ENCODE data around the gene CDC42EP5. TPM values are rescaled to one million over a fixed set of nuclear protein-coding genes. Genes with fewer than 3 reads are reported as not detected.
"Not testable (repeated sequence)": the region's sequence is repeated elsewhere in the genome, so short reads cannot be mapped to it uniquely, and the experiment has no call there.

CDC42EP5 gene
- total and polyA plus RNA-seq, 10 of the 15 experiments (the other 5 are each of a cell fraction or from before 2014, with no cell fraction given), result 0.42 to 1.8 (median 1.4) TPM; not detected in 6

DNA sequence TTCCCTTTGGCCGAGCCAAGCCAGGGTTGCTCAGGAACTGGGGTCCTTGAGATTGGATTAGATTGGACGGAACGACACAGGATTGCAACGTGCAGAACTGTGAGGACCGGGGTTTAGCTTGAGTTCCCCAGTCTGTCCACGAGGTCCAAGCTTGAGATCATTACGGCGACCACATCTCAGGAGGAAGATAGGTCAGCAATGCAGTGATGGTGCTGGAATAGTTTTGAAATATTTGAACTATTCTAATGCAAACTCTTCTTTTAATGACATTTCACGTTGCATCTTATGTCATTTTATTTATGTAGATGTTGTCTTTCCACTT is 25.3 kb upstream of the CDC42EP5 start:
- H3K4me3 ChIP-seq; H3K4me2 ChIP-seq (ENCODE audit: control insufficient read depth, insufficient read depth); intact Hi-C loops (cut with micrococcal nuclease; ENCODE audit: unreplicated experiment); CTCF ChIA-PET; in situ Hi-C loops (cut with MboI); RAD21 ChIA-PET (ENCODE audit: unreplicated experiment); DNase-seq (ENCODE audit: low read depth, low spot score); H2AFZ ChIP-seq (ENCODE audit: control insufficient read depth, low read depth, low read length); H3K79me2 ChIP-seq (ENCODE audit: control insufficient read depth, insufficient read depth, low read length); BruUV-seq (replicated peaks); H4K20me1 ChIP-seq (ENCODE audit: control insufficient read depth, insufficient read depth); FAIRE-seq; H3K9ac ChIP-seq (ENCODE audit: control insufficient read depth, insufficient read depth, low read length); H3K27me3 ChIP-seq (replicated peaks in 1 of 2; ENCODE audit: control insufficient read depth in 2 of 2, insufficient read depth in 2 of 2, low read length in 1 of 2); H3K4me1 ChIP-seq (ENCODE audit: control insufficient read depth, insufficient read depth, low read length); H3K36me3 ChIP-seq (ENCODE audit: control insufficient read depth in 2 of 2, insufficient read depth in 2 of 2, low read length in 1 of 2); H3K9me3 ChIP-seq (replicated peaks; ENCODE audit: control insufficient read depth, insufficient read depth, low read length); POLR2A ChIA-PET; H3K27ac ChIP-seq (ENCODE audit: control insufficient read depth, insufficient read depth): not testable (repeated sequence)
- 38% methylated on average over 8 of the region's 9 CpGs for WGBS (ENCODE audit: insufficient coverage, insufficient replicate concordance, low lambda C conversion rate, missing lambda C conversion rate)
- peak; percentile 65 for ATAC-seq
- SMC1A ChIA-PET (ENCODE audit: uncharacterized antibody, unreplicated experiment), result interaction anchor here (1.6 kb wide), 1 partner anchor 175 kb away, joined by 3 read pairs; no protein-coding TSS in a partner anchor

DNA sequence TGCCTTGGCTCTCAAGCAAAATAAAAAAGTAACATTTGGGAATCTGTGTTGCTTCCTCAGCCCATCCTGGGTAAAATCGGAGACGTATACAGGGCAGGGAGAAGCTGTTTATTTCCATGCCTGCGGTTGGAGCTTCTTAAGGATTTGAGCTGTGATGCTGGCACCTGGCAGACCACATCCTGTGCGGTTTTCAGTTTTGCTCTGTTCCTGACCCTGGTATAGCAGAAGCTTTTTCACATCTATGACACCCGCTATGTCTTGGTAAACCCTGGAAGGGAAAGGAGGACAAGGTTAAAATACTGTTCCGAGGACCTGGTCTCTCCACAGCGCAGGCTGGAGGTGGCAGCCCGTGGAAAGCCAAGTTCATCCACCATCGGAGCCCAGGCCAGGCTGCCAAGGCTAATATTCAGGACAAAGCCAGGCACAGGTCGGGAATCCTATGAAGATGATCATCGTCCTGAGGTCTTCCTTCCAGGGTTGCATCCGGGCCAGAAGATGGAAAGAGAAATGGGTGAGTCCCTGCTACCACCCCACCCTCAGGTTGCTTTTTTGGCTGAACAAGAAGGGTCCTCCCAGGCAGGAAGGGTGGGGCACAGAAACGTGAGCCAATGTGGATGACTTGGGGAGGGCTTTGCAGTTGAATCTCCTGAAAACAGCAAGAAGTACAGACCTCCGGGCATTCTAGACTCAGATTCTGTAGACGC is 24.8 kb upstream of the CDC42EP5 start:
- in situ Hi-C loops (cut with MboI); H3K79me2 ChIP-seq (ENCODE audit: control insufficient read depth, insufficient read depth, low read length); H3K4me3 ChIP-seq; POLR2A ChIA-PET; SMC1A ChIA-PET (ENCODE audit: uncharacterized antibody, unreplicated experiment); H3K4me2 ChIP-seq (ENCODE audit: control insufficient read depth, insufficient read depth); H3K27ac ChIP-seq (ENCODE audit: control insufficient read depth, insufficient read depth); RAD21 ChIA-PET (ENCODE audit: unreplicated experiment); intact Hi-C loops (cut with micrococcal nuclease; ENCODE audit: unreplicated experiment); H3K27me3 ChIP-seq (replicated peaks in 1 of 2; ENCODE audit: control insufficient read depth in 2 of 2, insufficient read depth in 2 of 2, low read length in 1 of 2); H3K4me1 ChIP-seq (ENCODE audit: control insufficient read depth, insufficient read depth, low read length); H3K9me3 ChIP-seq (replicated peaks; ENCODE audit: control insufficient read depth, insufficient read depth, low read length); CTCF ChIA-PET; H4K20me1 ChIP-seq (ENCODE audit: control insufficient read depth, insufficient read depth); H3K36me3 ChIP-seq (ENCODE audit: control insufficient read depth in 2 of 2, insufficient read depth in 2 of 2, low read length in 1 of 2); DNase-seq (ENCODE audit: low read depth, low spot score); H2AFZ ChIP-seq (ENCODE audit: control insufficient read depth, low read depth, low read length); H3K9ac ChIP-seq (ENCODE audit: control insufficient read depth, insufficient read depth, low read length): not testable (repeated sequence)
- 16% methylated on average over 8 of the region's 15 CpGs for WGBS (ENCODE audit: insufficient coverage, insufficient replicate concordance, low lambda C conversion rate, missing lambda C conversion rate)
- BruUV-seq (replicated peaks), result TSS peak; percentile 98
- ATAC-seq (peak; percentile 86), FAIRE-seq (peak; percentile 73)
- TF ChIP-seq RUNX3 (IDR thresholded peaks at IDR 0.05; ENCODE audit: low read length), result peak; percentile 23; the same call in 1 of the 2 replicates

DNA sequence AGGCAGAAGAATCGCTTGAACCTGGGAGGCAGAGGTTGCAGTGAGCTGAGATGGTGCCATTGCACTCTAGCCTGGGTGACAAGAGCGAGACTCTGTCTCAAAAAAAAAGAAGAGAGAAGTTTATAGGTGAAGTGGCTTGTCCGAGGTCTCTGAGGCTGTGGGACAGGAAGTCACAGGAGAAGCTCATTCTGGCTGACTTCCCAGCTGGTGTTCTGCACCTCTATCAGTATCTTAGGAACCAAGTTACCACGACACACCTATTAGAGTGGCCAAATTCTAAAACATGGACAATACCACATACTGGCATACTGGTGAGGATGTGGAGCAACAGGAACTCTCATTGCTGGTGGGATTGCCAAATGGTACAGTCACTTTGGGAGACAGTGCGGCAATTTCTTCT is 22.2 kb upstream of the CDC42EP5 start:
- H2AFZ ChIP-seq (ENCODE audit: control insufficient read depth, low read depth, low read length); POLR2A ChIA-PET; H4K20me1 ChIP-seq (ENCODE audit: control insufficient read depth, insufficient read depth); in situ Hi-C loops (cut with MboI); H3K4me3 ChIP-seq; H3K9me3 ChIP-seq (replicated peaks; ENCODE audit: control insufficient read depth, insufficient read depth, low read length); H3K36me3 ChIP-seq (ENCODE audit: control insufficient read depth in 2 of 2, insufficient read depth in 2 of 2, low read length in 1 of 2); H3K4me2 ChIP-seq (ENCODE audit: control insufficient read depth, insufficient read depth); H3K79me2 ChIP-seq (ENCODE audit: control insufficient read depth, insufficient read depth, low read length); intact Hi-C loops (cut with micrococcal nuclease; ENCODE audit: unreplicated experiment); H3K9ac ChIP-seq (ENCODE audit: control insufficient read depth, insufficient read depth, low read length); H3K27ac ChIP-seq (ENCODE audit: control insufficient read depth, insufficient read depth); FAIRE-seq; RAD21 ChIA-PET (ENCODE audit: unreplicated experiment); DNase-seq (ENCODE audit: low read depth, low spot score); BruUV-seq (replicated peaks); H3K4me1 ChIP-seq (ENCODE audit: control insufficient read depth, insufficient read depth, low read length); H3K27me3 ChIP-seq (replicated peaks in 1 of 2; ENCODE audit: control insufficient read depth in 2 of 2, insufficient read depth in 2 of 2, low read length in 1 of 2): not testable (repeated sequence)
- ATAC-seq, result peak; percentile 41; the same call in 1 of the 3 replicates
- 37% methylated on average over 5 of the region's 5 CpGs for WGBS (ENCODE audit: insufficient coverage, insufficient replicate concordance, low lambda C conversion rate, missing lambda C conversion rate)
- ChIA-PET CTCF (interaction anchor here (0.7 to 1.7 kb wide), 5 partner anchors 15 to 381 kb away, joined by 3 to 4 read pairs (median 3); no protein-coding TSS in a partner anchor), SMC1A (ENCODE audit: uncharacterized antibody, unreplicated experiment) (interaction anchor here (0.8 to 1.5 kb wide), 3 partner anchors 11 to 180 kb away, joined by 3 to 4 read pairs (median 4); no protein-coding TSS in a partner anchor)

Measured in GM12878 (cell line).